Muscle layer of colon (tissue), 2 donors: ENCODE results near the gene ALKBH5.

Source experiments
- H3K27ac ChIP-seq: one replicate; pipeline ENCODE4 v1.7.0; 2013; ENCODE audit warnings: low read depth, mild to moderate bottlenecking, low read length, moderate library complexity
- H3K27me3 ChIP-seq, 2 donors: one replicate each; pipeline ENCODE4 v1.7.0; 2013; ENCODE audit warnings: low read length in 2 of 2, mild to moderate bottlenecking in 2 of 2; ENCODE audit not compliant: insufficient read depth in 2 of 2, control insufficient read depth in 1 of 2
- H3K36me3 ChIP-seq: one replicate; pipeline ENCODE4 v1.7.0; 2013; ENCODE audit warnings: mild to moderate bottlenecking, low read length; ENCODE audit not compliant: insufficient read depth
- H3K4me1 ChIP-seq: one replicate; pipeline ENCODE4 v1.7.0; 2013; ENCODE audit warnings: mild to moderate bottlenecking, low read length; ENCODE audit not compliant: insufficient read depth
- H3K4me3 ChIP-seq, 2 donors: one replicate each; pipeline ENCODE4 v1.7.0; 2013; ENCODE audit warnings: low read length in 2 of 2, low read depth in 1 of 2, mild to moderate bottlenecking in 1 of 2, moderate library complexity in 1 of 2
- H3K9ac ChIP-seq: one replicate; pipeline ENCODE4 v1.7.0; 2013; ENCODE audit warnings: low read length
- H3K9me3 ChIP-seq: one replicate; pipeline ENCODE4 v1.7.0; 2013; ENCODE audit warnings: mild to moderate bottlenecking, low read length
- donor health status: abdominal sarcoma.
- donor health status: Adenocarcinoma of cecum.

The ALKBH5 gene

DNA sequence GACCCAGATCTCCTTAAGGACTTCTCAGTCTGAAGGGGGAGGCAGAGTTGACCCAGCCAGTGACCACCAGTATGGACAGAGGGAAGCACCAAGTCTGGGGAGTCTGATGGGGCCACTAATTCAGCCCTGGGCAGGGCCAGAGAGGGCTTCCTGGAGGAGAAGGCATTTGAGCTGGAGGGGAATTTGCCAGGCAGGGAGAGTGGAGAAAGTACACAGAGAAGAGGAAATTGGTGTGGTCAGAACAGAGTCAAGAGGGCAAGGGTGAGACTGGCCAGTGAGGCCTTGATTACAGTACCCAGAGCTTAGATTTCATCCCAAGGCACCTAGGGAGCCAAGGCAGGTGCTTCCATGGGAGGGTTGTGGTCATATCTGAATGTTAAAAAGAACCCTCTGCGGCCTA lies 38.8 kb upstream of the ALKBH5 start:
- Histone ChIP-seq H3K4me1 (no peaks in the 10 kb centered on the region), H3K4me3 (no peak overlapping the region), H3K27ac (no peak overlapping the region), H3K9ac (no peak overlapping the region), H3K36me3 (no peaks in the 10 kb centered on the region), H3K27me3 (peaks cover 0 to 17% of the 10 kb centered on the region in 2 donors), H3K9me3 (no peaks in the 10 kb centered on the region)

DNA sequence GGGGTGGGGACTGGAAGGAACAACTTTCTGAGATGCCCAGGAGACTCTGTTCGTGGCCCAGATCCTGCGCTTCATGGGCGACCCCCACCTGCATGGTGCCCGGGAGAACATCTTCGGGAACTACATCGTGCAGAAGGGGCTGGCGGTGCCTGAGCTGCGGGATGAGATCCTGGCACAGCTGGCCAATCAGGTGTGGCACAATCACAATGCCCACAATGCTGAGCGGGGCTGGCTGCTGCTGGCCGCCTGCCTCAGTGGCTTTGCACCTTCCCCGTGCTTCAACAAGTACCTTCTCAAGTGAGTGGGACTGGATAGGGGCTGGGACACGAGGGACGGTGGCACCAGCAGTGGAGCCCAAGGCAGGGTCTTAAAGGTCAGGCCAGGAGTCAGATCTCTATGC lies 37.8 kb upstream of the ALKBH5 start:
- H3K4me3 ChIP-seq = no peak overlapping the region
- no peak overlapping the region for H3K27ac ChIP-seq
- H3K9ac ChIP-seq = no peak overlapping the region
- no peaks in the 10 kb centered on the region for H3K36me3 ChIP-seq
- H3K9me3 ChIP-seq = no peaks in the 10 kb centered on the region
- H3K4me1 ChIP-seq = no peaks in the 10 kb centered on the region
- H3K27me3 ChIP-seq = peaks cover 0 to 17% of the 10 kb centered on the region in 2 donors

DNA sequence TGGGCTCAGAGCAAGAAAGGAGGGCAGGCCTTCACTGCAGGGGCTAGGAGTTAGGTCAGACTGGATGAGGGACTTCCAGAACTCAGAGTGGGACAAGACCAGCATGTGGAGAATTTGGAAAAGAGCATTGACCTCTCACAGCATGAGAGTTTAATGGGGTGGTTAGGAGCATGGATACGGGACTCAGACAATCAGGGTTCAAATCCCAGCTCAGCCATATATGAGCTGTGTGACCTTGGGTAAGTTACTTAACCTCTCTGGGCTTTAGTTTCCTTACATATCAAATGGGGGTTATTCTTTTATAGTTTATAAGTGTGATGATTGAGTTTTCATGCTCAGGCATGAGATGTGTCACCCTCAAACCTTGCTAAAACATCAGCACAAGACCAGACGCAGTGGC lies 37.4 kb upstream of the ALKBH5 start:
- Histone ChIP-seq H3K9ac (no peak overlapping the region), H3K27me3 (peaks cover 0 to 17% of the 10 kb centered on the region in 2 donors), H3K4me1 (no peaks in the 10 kb centered on the region), H3K4me3 (no peak overlapping the region), H3K36me3 (no peaks in the 10 kb centered on the region), H3K9me3 (no peaks in the 10 kb centered on the region), H3K27ac (no peak overlapping the region)

DNA sequence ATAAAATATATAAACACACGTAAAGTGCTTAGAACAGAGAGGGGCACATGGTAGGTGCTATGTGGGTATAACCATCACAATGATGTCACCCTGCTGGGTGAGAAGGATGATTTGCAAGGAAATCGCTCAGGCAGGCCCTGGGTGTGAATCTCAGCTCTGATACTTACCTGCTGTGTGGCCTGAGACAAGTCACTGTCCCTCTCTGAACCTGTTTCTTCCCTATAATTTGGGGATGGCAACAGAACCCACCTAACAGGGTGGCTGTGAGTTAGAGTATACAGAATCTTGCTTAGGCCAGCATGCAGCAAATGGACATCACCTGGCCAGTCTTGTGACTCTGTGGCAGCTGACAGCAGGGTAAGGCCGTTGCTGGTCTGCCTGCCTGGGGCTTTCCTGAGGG lies 36.6 kb upstream of the ALKBH5 start:
- Histone ChIP-seq H3K9me3 (no peaks in the 10 kb centered on the region), H3K36me3 (no peaks in the 10 kb centered on the region)

DNA sequence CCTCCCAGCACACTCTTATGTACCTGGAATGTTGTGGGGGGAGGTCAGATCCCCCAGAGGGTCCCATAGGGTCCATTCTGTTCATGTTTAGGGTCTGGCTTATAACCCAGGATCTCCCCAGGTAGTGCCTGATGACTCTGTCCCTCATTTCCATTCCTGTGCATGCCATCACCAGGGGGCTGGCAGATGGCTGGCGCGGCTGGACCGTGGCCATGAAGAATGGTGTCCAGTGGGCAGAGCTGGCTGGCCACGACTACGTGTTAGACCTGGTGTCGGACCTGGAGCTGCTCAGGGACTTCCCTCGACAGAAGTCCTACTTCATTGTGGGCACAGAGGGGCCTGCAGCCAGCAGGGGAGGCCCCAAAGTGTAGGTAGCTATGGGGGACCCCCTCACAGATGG lies 35.0 kb upstream of the ALKBH5 start:
- no peak overlapping the region for H3K27ac ChIP-seq
- H3K4me1 ChIP-seq = peaks cover 8% of the 10 kb centered on the region
- H3K9ac ChIP-seq = no peak overlapping the region
- no peaks in the 10 kb centered on the region for H3K36me3 ChIP-seq
- H3K27me3 ChIP-seq = peaks cover 0 to under 1% of the 10 kb centered on the region in 2 donors
- no peaks in the 10 kb centered on the region for H3K9me3 ChIP-seq
- H3K4me3 ChIP-seq = no peak overlapping the region

More for the DNA sequence above, 36.6 kb upstream of the ALKBH5 start:
- H3K4me3 ChIP-seq = no peak overlapping the region
- peaks cover 0 to 16% of the 10 kb centered on the region in 2 donors for H3K27me3 ChIP-seq
- H3K9ac ChIP-seq = no peak overlapping the region
- no peaks in the 10 kb centered on the region for H3K4me1 ChIP-seq
- no peak overlapping the region for H3K27ac ChIP-seq

DNA sequence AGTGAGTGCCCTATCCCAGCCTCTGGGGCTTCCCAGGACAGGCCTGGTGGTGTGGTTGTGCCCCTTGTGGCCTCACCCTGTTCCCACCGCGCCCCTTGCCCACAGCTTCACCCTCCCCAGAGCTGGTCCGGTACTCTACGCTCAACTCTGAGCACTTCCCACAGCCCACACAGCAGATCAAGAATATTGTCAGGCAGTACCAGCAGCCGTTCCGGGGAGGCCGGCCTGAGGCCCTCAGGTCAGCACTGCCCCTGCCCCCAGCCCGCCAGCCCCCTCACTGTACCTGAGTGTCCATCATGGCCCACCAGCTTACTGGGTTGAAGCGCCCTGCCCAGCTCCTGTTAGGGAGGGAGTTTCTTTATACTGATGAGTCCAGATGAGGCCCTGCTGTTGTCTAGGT lies 32.3 kb upstream of the ALKBH5 start:
- Histone ChIP-seq H3K9me3 (no peaks in the 10 kb centered on the region), H3K4me1 (peaks cover 8% of the 10 kb centered on the region), H3K36me3 (no peaks in the 10 kb centered on the region), H3K27ac (no peak overlapping the region), H3K9ac (no peak overlapping the region), H3K4me3 (no peak overlapping the region), H3K27me3 (no peaks in the 10 kb centered on the region)

DNA sequence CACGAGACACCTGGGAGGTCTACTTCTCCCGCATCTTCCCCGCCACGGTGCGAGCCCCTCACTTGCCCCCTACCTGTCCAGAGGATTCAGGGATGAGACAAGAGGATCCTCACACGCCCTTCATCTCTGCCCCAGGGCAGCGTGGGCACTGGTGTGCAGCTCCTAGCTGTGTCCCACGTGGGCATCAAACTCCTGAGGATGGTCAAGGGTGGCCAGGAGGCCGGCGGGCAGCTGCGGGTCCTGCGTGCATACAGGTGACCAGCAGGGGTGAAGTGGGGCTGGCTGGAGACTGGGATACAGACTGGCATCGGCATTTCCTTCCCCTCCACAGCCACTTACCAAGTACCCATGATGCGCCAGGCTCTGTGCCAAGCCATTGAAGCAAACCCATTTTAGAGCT lies 28.4 kb upstream of the ALKBH5 start:
- no peak overlapping the region for H3K4me3 ChIP-seq
- no peak overlapping the region for H3K27ac ChIP-seq
- no peak overlapping the region for H3K9ac ChIP-seq
- no peaks in the 10 kb centered on the region for H3K36me3 ChIP-seq
- no peaks in the 10 kb centered on the region for H3K9me3 ChIP-seq
- no peaks in the 10 kb centered on the region for H3K27me3 ChIP-seq
- H3K4me1 ChIP-seq = peaks cover 13% of the 10 kb centered on the region

DNA sequence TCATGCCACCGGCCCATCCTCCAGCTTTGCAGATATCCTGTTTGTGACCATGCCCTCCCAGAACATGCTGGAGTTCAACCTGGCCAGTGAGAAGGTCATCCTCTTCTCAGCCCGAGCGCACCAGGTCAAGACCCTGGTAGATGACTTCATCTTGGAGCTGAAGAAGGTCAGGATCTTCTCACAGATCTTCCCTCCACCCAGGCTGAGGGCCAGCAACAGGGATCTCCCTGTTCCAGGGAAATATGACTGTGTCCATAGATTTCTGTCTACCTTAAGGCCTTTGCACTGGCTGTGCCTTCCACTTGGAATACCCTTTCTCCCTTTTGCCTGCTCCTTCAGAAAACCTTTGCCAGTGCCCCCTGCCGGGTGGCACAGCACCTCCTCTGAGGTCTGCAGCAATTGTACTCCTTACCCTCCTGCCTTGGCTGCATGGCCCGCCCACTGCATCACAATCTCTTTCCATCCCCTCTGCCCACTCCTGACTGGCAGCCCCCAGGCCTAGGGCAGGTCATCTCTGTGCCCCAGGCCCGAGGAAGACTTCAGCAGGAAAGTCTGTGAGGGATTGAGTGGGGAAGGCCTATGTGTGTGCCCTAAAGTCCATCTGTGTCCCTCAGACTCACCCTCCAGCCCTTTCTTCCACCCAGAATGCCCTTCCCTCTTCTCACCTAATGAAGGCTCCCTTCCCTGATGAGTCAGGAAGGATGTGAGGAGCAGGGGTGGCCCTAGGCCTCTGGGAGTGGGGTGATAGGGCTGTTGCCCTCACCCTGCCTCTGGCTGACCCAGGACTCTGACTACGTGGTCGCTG lies 27.3 kb upstream of the ALKBH5 start:
- Histone ChIP-seq H3K4me1 (peaks cover 13% of the 10 kb centered on the region), H3K27me3 (no peaks in the 10 kb centered on the region), H3K9ac (no peak overlapping the region), H3K27ac (no peak overlapping the region), H3K36me3 (no peaks in the 10 kb centered on the region), H3K9me3 (no peaks in the 10 kb centered on the region), H3K4me3 (no peak overlapping the region)

DNA sequence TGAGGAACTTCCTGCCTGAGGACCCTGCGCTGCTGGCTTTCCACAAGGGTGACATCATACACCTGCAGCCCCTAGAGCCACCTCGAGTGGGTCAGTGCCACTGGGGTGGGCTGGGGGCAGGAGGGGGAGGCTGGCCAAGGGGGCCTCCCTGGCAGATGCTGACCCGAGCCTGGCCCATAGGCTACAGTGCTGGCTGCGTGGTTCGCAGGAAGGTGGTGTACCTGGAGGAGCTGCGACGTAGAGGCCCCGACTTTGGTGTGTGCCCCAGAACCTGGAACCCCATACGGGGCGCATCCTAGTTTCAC lies 26.7 kb upstream of the ALKBH5 start:
- Histone ChIP-seq H3K27me3 (no peaks in the 10 kb centered on the region), H3K4me3 (no peak overlapping the region), H3K36me3 (no peaks in the 10 kb centered on the region), H3K9ac (no peak overlapping the region), H3K27ac (no peak overlapping the region), H3K9me3 (no peaks in the 10 kb centered on the region), H3K4me1 (peaks cover 13% of the 10 kb centered on the region)

DNA sequence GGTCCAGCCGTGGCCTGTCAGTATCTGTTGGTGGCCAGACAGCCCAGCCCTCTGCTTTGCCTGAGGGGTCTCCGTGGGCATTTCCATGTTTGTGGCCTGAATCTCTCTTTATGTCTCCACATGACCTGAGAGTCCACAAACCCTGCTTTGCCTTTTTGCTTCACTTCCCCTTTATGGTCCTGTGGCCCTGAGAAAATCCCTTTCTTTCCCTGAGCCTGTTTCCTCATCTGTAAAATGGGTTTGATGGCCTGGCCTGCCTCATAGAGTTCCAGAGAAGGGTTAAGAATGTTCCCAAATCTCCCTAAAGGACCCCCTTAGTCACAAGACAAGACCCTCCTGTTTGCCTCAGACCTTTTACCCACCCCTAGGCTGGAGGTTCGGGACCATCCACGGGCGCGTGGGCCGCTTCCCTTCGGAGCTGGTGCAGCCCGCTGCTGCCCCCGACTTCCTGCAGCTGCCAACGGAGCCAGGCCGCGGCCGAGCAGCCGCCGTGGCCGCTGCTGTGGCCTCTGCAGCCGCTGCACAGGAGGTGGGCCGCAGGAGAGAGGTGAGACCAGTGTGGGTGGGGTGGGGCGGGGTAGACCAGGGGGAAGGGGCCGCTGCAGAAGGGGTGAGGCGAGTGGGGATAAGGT lies 26.2 kb upstream of the ALKBH5 start:
- no peak overlapping the region for H3K9ac ChIP-seq
- H3K27me3 ChIP-seq = no peaks in the 10 kb centered on the region
- no peaks in the 10 kb centered on the region for H3K36me3 ChIP-seq
- H3K4me3 ChIP-seq = no peak overlapping the region
- H3K27ac ChIP-seq = no peak overlapping the region
- peaks cover 13% of the 10 kb centered on the region for H3K4me1 ChIP-seq
- H3K9me3 ChIP-seq = no peaks in the 10 kb centered on the region

DNA sequence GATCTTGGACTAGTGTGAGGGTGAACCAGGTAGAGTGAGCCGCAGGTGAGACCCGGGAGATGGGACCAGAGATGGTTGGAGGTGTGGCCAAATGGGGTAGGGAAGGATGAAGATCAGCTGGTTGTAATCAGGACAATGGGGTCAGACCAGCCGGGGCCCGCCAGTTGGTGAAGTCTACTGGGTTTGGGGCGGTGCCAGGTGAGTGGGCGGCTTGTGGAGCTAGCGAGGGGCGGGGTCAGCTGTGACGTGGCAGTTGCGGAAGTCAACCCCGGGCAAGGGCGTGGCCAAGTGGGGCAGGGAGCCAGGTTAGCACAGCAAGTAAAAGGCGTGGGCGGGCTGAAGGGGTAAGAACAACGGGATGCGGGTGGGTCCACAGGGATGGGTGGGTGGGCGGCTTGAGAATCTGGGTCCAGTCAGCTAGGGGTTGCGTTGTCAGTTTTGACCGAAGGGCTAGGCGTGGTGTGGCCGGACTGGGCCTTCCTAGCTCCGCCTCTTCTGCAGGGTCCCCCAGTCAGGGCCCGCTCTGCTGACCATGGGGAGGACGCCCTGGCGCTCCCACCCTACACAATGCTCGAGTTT lies 25.5 kb upstream of the ALKBH5 start:
- H3K4me1 ChIP-seq = peaks cover 7% of the 10 kb centered on the region
- no peaks in the 10 kb centered on the region for H3K9me3 ChIP-seq
- no peaks in the 10 kb centered on the region for H3K36me3 ChIP-seq
- H3K27me3 ChIP-seq = no peaks in the 10 kb centered on the region
- H3K4me3 ChIP-seq = peak overlapping the region; percentile 23 to 39
- no peak overlapping the region for H3K27ac ChIP-seq
- no peak overlapping the region for H3K9ac ChIP-seq
